Sigmoid colon (tissue), 4 donors: ENCODE data around the gene NECTIN4.

Experiments
- EP300 ChIP-seq, 4 donors: sonication (generic); formaldehyde crosslinking; IDR thresholded peaks; one replicate each; pipeline ENCODE4 v1.6.1; 2017; ENCODE audit warnings: antibody characterized with exemption in 4 of 4
- POLR2A ChIP-seq, 2 donors: fragments of 450-650 bp; IDR thresholded peaks; one replicate each; pipeline ENCODE4 v1.6.1; 2016; ENCODE audit warnings: antibody characterized with exemption in 2 of 2, mild to moderate bottlenecking in 2 of 2, moderate library complexity in 2 of 2
- POLR2AphosphoS5 ChIP-seq, 4 donors: sonication (generic); formaldehyde crosslinking; IDR thresholded peaks; one replicate each; pipeline ENCODE4 v1.6.1; 2017; ENCODE audit warnings: antibody characterized with exemption in 4 of 4
- TF ChIP-seq, protein P1 (sequence below), 4 experiments: fragments of 450-650 bp in 3 of 4; fragments of 200-600 bp in 1 of 4; IDR thresholded peaks; one replicate each; pipeline ENCODE4 v1.5.1; 2016 to 2019; ENCODE audit warnings: antibody characterized with exemption in 4 of 4, mild to moderate bottlenecking in 3 of 4, moderate library complexity in 2 of 4

DNA sequence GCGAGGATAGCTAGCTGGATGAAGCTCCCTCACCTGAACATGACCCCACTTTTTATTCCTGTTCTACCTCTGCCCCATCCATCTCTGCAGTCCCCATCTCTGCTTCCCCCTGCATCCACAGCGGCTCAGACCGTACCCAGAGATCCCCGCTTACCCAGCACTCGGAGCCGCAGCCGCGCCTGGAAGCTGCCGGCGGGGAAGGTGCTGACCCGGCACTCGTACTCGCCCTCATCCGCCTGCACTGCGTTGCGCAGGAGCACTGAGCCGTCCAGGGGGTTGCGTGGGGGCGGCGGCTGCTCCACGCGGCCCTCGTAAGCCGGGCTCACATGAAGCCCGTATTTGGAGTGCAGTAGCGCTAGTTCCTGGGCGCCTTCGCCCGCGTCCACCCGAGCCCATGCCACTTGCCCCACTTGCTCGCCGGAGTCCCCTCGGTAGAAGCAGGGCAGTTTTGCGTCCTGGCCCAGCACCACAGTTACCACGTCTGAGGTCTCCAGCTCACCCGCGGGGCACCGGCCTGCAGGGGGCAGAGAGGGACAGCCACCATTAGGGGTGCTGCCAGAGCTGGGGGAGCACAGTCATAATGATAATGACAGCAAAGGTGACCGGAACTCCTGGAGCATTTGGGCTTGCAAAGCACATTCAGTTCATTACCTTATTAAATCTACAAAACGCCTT is 9.8 kb downstream of the NECTIN4 start:
- TF ChIP-seq, protein P1, sequence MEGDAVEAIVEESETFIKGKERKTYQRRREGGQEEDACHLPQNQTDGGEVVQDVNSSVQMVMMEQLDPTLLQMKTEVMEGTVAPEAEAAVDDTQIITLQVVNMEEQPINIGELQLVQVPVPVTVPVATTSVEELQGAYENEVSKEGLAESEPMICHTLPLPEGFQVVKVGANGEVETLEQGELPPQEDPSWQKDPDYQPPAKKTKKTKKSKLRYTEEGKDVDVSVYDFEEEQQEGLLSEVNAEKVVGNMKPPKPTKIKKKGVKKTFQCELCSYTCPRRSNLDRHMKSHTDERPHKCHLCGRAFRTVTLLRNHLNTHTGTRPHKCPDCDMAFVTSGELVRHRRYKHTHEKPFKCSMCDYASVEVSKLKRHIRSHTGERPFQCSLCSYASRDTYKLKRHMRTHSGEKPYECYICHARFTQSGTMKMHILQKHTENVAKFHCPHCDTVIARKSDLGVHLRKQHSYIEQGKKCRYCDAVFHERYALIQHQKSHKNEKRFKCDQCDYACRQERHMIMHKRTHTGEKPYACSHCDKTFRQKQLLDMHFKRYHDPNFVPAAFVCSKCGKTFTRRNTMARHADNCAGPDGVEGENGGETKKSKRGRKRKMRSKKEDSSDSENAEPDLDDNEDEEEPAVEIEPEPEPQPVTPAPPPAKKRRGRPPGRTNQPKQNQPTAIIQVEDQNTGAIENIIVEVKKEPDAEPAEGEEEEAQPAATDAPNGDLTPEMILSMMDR (IDR thresholded peaks at IDR 0.05): no peak
- TF ChIP-seq POLR2A (IDR thresholded peaks at IDR 0.05) (no peak), EP300 (IDR thresholded peaks at IDR 0.05) (no peak), POLR2AphosphoS5 (IDR thresholded peaks at IDR 0.05) (no peak)
